Tibial nerve (tissue), 4 donors: ENCODE results near the gene NTNG2. TPM values are rescaled to one million over a fixed set of nuclear protein-coding genes. Genes with fewer than 3 reads are reported as not detected.

Experiments
- DNase-seq, 2 donors: peaks; one replicate each; pipeline ENCODE4 v3.0.0-alpha.2; 2019; ENCODE audit warnings: low spot score in 2 of 2
- H3K27ac ChIP-seq, 4 donors: fragments of 200-600 bp; sonication (generic) in 3 of 4; one replicate each; pipeline ENCODE4 v1.5.1; 2017 to 2019; ENCODE audit warnings: mild to moderate bottlenecking in 1 of 4
- H3K27me3 ChIP-seq, 2 donors: fragments of 200-600 bp; sonication (generic) in 1 of 2; one replicate each; pipeline versions ENCODE4 v1.5.1 to v1.6.0; 2017 to 2019
- H3K36me3 ChIP-seq, 3 donors: fragments of 200-600 bp; sonication (generic); one replicate each; pipeline ENCODE4 v1.5.1; 2018 to 2019
- H3K4me1 ChIP-seq, 4 donors: fragments of 200-600 bp; sonication (generic) in 3 of 4; one replicate each; pipeline ENCODE4 v1.5.1; 2017 to 2019
- H3K4me3 ChIP-seq, 4 donors: fragments of 200-600 bp; sonication (generic) in 3 of 4; one replicate each; pipeline ENCODE4 v1.5.1; 2017 to 2019; ENCODE audit warnings: mild to moderate bottlenecking in 1 of 4, moderate library complexity in 1 of 4
- H3K9me3 ChIP-seq, 4 donors: fragments of 200-600 bp; sonication (generic) in 3 of 4; one replicate each; pipeline ENCODE4 v1.5.1; 2017 to 2019
- CTCF ChIP-seq, 5 experiments: fragments of 200-600 bp in 3 of 5; fragments of 450-650 bp in 2 of 5; sonication (generic) in 3 of 5; IDR thresholded peaks; one replicate each; pipeline ENCODE4 v1.5.1; 2016 to 2019; ENCODE audit warnings: antibody characterized with exemption in 5 of 5, mild to moderate bottlenecking in 3 of 5, moderate library complexity in 2 of 5
- EP300 ChIP-seq, 2 donors: sonication (generic); formaldehyde crosslinking; IDR thresholded peaks; one replicate each; pipeline ENCODE4 v1.6.1; 2017; ENCODE audit warnings: antibody characterized with exemption in 2 of 2, mild to moderate bottlenecking in 1 of 2
- POLR2A ChIP-seq, 2 donors: fragments of 450-650 bp; IDR thresholded peaks; one replicate each; pipeline ENCODE4 v1.6.1; 2017; ENCODE audit warnings: antibody characterized with exemption in 2 of 2, mild to moderate bottlenecking in 2 of 2, moderate library complexity in 2 of 2
- WGBS, 2 donors: methylation state at CpG; one replicate each; pipeline ENCODE4 v1.1.5; 2018; 5-methylcytosine and 5-hydroxymethylcytosine counted together
- total RNA-seq, 4 donors: library from RNA; depleted of rRNA; stranded (reverse); fragments of >200 nt; gene quantifications; one replicate each; pipeline ENCODE4 v1.1.0, GENCODE V29; 2016

Gene NTNG2
- total RNA-seq, 4 donors from 2014 or later, result 0.63 to 21.4 (median 1.0) TPM

GRCh38 chr9:132200706-132201105 lies 38.8 kb downstream of the NTNG2 start:
- Histone ChIP-seq H3K36me3 (no peaks in the 10 kb centered on the region), H3K27ac (no peak overlapping the region), H3K9me3 (peaks cover 0 to 15% (median 0%) of the 10 kb centered on the region in 4 donors), H3K4me3 (no peak overlapping the region), H3K4me1 (no peaks in the 10 kb centered on the region), H3K27me3 (peaks cover 0 to 21% of the 10 kb centered on the region in 2 donors)
- TF ChIP-seq EP300 (IDR thresholded peaks at IDR 0.05) (no peak), CTCF (IDR thresholded peaks at IDR 0.05) (no peak)
- WGBS, 2 donors, result 67 to 73% methylated on average over 2 to 4 of the region's 4 CpGs
- DNase-seq, result no peak

GRCh38 chr9:132201139-132201538 lies 39.3 kb downstream of the NTNG2 start:
- TF ChIP-seq CTCF (IDR thresholded peaks at IDR 0.05) (no peak), POLR2A (IDR thresholded peaks at IDR 0.05) (no peak), EP300 (IDR thresholded peaks at IDR 0.05) (no peak)
- 67 to 68% methylated on average over 12 of the region's 12 CpGs for WGBS, 2 donors
- H3K36me3 ChIP-seq, result no peaks in the 10 kb centered on the region
- peaks cover 0 to 21% of the 10 kb centered on the region in 2 donors for H3K27me3 ChIP-seq
- peaks cover 0 to 15% (median 0%) of the 10 kb centered on the region in 4 donors for H3K9me3 ChIP-seq
- H3K4me1 ChIP-seq, result no peaks in the 10 kb centered on the region
- no peak for DNase-seq
- no peak overlapping the region for H3K27ac ChIP-seq
- H3K4me3 ChIP-seq, result no peak overlapping the region

GRCh38 chr9:132201780-132202703 lies 40.2 kb downstream of the NTNG2 start:
- WGBS, 2 donors, result 44% methylated on average over 21 of the region's 21 CpGs
- Histone ChIP-seq H3K36me3 (no peaks in the 10 kb centered on the region), H3K27me3 (peaks cover 0 to 21% of the 10 kb centered on the region in 2 donors), H3K9me3 (peaks cover 0 to 15% (median 0%) of the 10 kb centered on the region in 4 donors), H3K4me3 (no peak overlapping the region), H3K4me1 (no peaks in the 10 kb centered on the region), H3K27ac (no peak overlapping the region)
- no peak for TF ChIP-seq POLR2A (IDR thresholded peaks at IDR 0.05)
- no peak for TF ChIP-seq EP300 (IDR thresholded peaks at IDR 0.05)
- TF ChIP-seq CTCF (IDR thresholded peaks at IDR 0.05), result no peak
- no peak for DNase-seq

- 89 to 92% methylated on average over 3 of the region's 3 CpGs for WGBS, 2 donors
- Histone ChIP-seq H3K27me3 (peaks cover 0 to 21% of the 10 kb centered on the region in 2 donors), H3K9me3 (peaks cover 0 to 15% (median 0%) of the 10 kb centered on the region in 4 donors), H3K36me3 (no peaks in the 10 kb centered on the region), H3K4me3 (no peak overlapping the region), H3K4me1 (no peaks in the 10 kb centered on the region), H3K27ac (no peak overlapping the region)
- TF ChIP-seq CTCF (IDR thresholded peaks at IDR 0.05) (no peak), EP300 (IDR thresholded peaks at IDR 0.05) (no peak), POLR2A (IDR thresholded peaks at IDR 0.05) (no peak)
- no peak for DNase-seq
Observed at GRCh38 chr9:132204883-132205282, 43.0 kb downstream of the NTNG2 start.

GRCh38 chr9:132207215-132207614 lies 45.4 kb downstream of the NTNG2 start:
- DNase-seq, result no peak
- peaks cover 0 to 14% of the 10 kb centered on the region in 2 donors for H3K27me3 ChIP-seq
- no peaks in the 10 kb centered on the region for H3K4me1 ChIP-seq
- H3K27ac ChIP-seq, result no peak overlapping the region
- WGBS, 2 donors, result 70 to 74% methylated on average over 14 of the region's 14 CpGs
- H3K9me3 ChIP-seq, result peaks cover 0 to 15% (median 0%) of the 10 kb centered on the region in 4 donors
- H3K4me3 ChIP-seq, result no peak overlapping the region
- TF ChIP-seq CTCF (IDR thresholded peaks at IDR 0.05) (no peak), EP300 (IDR thresholded peaks at IDR 0.05) (no peak), POLR2A (IDR thresholded peaks at IDR 0.05) (no peak)
- H3K36me3 ChIP-seq, result no peaks in the 10 kb centered on the region
